Transverse colon (tissue), 4 donors: ENCODE results near the gene NLRC5. TPM values are rescaled to one million over a fixed set of nuclear protein-coding genes. Genes with fewer than 3 reads are reported as not detected.

Experiments used
- DNase-seq: peaks from one replicate; pipeline ENCODE4 v3.0.0-alpha.2; 2019
- H3K27ac ChIP-seq, 4 donors: fragments of 200-600 bp; sonication (generic); 2 replicates each; pipeline ENCODE4 v1.5.1; 2016 to 2018; ENCODE audit warnings: inconsistent platforms in 4 of 4
- H3K27me3 ChIP-seq: fragments of 200-600 bp; sonication (generic); 2 replicates; pipeline ENCODE4 v1.5.1; 2017; ENCODE audit warnings: inconsistent platforms
- H3K36me3 ChIP-seq, 4 donors: fragments of 200-600 bp; sonication (generic); 2 replicates each; pipeline ENCODE4 v1.5.1; 2017 to 2019; ENCODE audit warnings: inconsistent platforms in 4 of 4
- H3K4me1 ChIP-seq, 4 donors: fragments of 200-600 bp; sonication (generic); 2 replicates each; pipeline ENCODE4 v1.5.1; 2017 to 2020; ENCODE audit warnings: inconsistent platforms in 4 of 4
- H3K4me3 ChIP-seq, 4 donors: fragments of 200-600 bp; sonication (generic); 1 replicate in 1 of 4; 2 replicates in 3 of 4; pipeline versions ENCODE4 v1.5.1 to v1.6.1; 2017 to 2019; ENCODE audit warnings: inconsistent platforms in 4 of 4
- H3K9me3 ChIP-seq, 2 donors: fragments of 200-600 bp; sonication (generic); 2 replicates each; pipeline ENCODE4 v1.5.1; 2017 to 2019; ENCODE audit warnings: inconsistent platforms in 2 of 2
- EP300 ChIP-seq: sonication (generic); formaldehyde crosslinking; IDR thresholded peaks from one replicate; pipeline ENCODE4 v1.6.1; 2017; ENCODE audit warnings: antibody characterized with exemption, low read depth
- POLR2A ChIP-seq: fragments of 450-650 bp; IDR thresholded peaks from one replicate; pipeline ENCODE4 v1.6.1; 2016; ENCODE audit warnings: antibody characterized with exemption, mild to moderate bottlenecking, moderate library complexity
- POLR2AphosphoS5 ChIP-seq, 3 donors: sonication (generic); formaldehyde crosslinking; IDR thresholded peaks; one replicate each; pipeline ENCODE4 v1.6.1; 2016; ENCODE audit warnings: antibody characterized with exemption in 3 of 3
- WGBS, 2 donors: methylation state at CpG; one replicate each; pipeline ENCODE4 v1.1.5; 2018; ENCODE audit warnings: low coverage in 1 of 2; 5-methylcytosine and 5-hydroxymethylcytosine counted together
- in situ Hi-C, 4 donors: fragments of 200-750 bp; cut with MboI; loops; one replicate each; pipeline versions ENCODE4 v1.15.0 to v1.15.1; 2017; ENCODE audit warnings: low sequenced_read_pairs in 3 of 4, low pct_ligation_motif_present in 1 of 4, low pct_unique_long_range_greater_than_20kb in 1 of 4
- intact Hi-C: fragments of 100-400 bp; cut with DNase I; formaldehyde crosslinking; loops from one replicate; pipeline ENCODE4 v1.15.1; 2023; ENCODE audit warnings: low total_unique reads
- total RNA-seq, 4 donors: library from RNA; depleted of rRNA; stranded (reverse); fragments of >200 nt; gene quantifications; one replicate each; pipeline ENCODE4 v1.1.0, GENCODE V29; 2016
- TF ChIP-seq, protein P1 (sequence below), 5 experiments: fragments of 200-600 bp in 3 of 5; fragments of 450-650 bp in 2 of 5; sonication (generic) in 3 of 5; IDR thresholded peaks; 1 replicate in 2 of 5; 2 replicates in 3 of 5; pipeline ENCODE4 v1.5.1; 2016 to 2017; ENCODE audit warnings: antibody characterized with exemption in 5 of 5, inconsistent platforms in 3 of 5, mild to moderate bottlenecking in 2 of 5, moderate library complexity in 1 of 5

Gene NLRC5
- total RNA-seq, 4 donors from 2014 or later: 59.4 to 171 (median 73.6) TPM

DNA sequence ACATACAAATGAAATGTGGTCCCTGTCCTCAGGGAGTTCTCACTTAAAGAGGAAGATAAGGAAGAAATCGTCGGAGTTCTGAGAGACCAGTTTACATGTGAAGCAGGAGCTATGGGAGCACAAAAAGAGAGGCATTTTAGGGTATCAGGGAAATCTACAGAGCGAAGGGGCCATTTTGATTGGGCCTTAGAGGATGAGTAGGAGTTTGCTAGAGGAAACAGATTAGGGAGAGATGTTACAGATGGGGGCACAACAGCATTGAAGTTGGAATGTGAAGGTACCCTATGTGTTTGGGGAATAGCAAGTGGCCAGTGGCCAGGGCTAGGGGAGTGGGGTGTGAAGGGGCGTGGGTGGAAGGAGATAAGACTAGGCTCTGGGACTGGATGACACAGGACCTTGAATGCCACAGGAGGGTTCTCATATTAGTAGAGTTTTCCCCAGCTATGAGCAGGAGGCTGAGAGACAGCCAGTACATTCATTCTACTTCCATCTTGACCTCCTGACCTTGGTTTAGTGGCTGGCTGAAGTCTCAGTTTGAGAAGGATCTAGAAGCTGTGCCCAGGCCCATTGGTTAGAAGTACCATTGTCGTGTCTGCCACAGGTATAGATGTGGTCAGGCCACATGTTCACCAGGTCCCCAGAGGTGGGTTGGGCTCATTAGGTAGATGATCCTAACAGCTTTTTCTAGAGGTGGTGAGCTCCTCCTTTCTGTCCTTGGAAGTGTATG, 137.8 kb downstream of the NLRC5 start:
- no peaks in the 10 kb centered on the region for H3K27me3 ChIP-seq
- H3K36me3 ChIP-seq: no peaks in the 10 kb centered on the region
- intact Hi-C loops: no loop called here
- no peak for TF ChIP-seq POLR2A
- TF ChIP-seq, protein P1, sequence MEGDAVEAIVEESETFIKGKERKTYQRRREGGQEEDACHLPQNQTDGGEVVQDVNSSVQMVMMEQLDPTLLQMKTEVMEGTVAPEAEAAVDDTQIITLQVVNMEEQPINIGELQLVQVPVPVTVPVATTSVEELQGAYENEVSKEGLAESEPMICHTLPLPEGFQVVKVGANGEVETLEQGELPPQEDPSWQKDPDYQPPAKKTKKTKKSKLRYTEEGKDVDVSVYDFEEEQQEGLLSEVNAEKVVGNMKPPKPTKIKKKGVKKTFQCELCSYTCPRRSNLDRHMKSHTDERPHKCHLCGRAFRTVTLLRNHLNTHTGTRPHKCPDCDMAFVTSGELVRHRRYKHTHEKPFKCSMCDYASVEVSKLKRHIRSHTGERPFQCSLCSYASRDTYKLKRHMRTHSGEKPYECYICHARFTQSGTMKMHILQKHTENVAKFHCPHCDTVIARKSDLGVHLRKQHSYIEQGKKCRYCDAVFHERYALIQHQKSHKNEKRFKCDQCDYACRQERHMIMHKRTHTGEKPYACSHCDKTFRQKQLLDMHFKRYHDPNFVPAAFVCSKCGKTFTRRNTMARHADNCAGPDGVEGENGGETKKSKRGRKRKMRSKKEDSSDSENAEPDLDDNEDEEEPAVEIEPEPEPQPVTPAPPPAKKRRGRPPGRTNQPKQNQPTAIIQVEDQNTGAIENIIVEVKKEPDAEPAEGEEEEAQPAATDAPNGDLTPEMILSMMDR (IDR thresholded peaks at IDR 0.05): no peak
- TF ChIP-seq POLR2AphosphoS5 (IDR thresholded peaks at IDR 0.05): no peak
- no peak for TF ChIP-seq EP300
- WGBS, 2 donors: 83 to 100% methylated on average over 2 to 5 of the region's 5 CpGs
- no peaks in the 10 kb centered on the region for H3K9me3 ChIP-seq
- H3K4me1 ChIP-seq: peaks cover 8 to 20% (median 16%) of the 10 kb centered on the region in 4 donors
- in situ Hi-C loops: no loop called here
- no peak overlapping the region for H3K4me3 ChIP-seq
- H3K27ac ChIP-seq: no peak overlapping the region
- no peak for DNase-seq

DNA sequence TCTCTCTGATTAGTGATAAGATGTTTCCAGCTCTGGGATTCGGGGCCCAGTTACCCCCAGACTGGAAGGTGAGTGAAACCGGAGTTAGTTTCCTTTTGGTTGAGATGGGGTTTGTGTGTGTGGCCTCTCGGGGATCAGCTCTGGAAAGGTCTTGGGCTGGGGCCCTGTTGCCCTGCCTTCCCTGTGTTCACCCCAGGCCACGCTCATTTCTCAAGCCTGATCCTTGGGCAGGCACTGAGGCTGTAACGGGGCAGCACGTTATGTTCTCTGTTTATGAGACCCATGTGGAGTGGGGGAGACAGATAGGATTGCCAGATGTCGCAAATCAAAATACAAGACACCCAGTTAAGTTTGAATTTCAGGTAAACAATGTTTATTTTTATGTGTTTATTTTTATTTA, 138.5 kb downstream of the NLRC5 start:
- intact Hi-C loops: no loop called here
- TF ChIP-seq EP300 (no peak), POLR2AphosphoS5 (IDR thresholded peaks at IDR 0.05) (no peak), POLR2A (no peak)
- TF ChIP-seq, protein P1 (IDR thresholded peaks at IDR 0.05): no peak
- WGBS, 2 donors: 80 to 89% methylated on average over 2 to 7 of the region's 7 CpGs
- Histone ChIP-seq H3K36me3 (no peaks in the 10 kb centered on the region), H3K27ac (no peak overlapping the region), H3K4me3 (no peak overlapping the region), H3K9me3 (no peaks in the 10 kb centered on the region), H3K27me3 (no peaks in the 10 kb centered on the region), H3K4me1 (peaks cover 15 to 25% (median 20%) of the 10 kb centered on the region in 4 donors)
- no peak for DNase-seq
- in situ Hi-C loops: no loop called here

DNA sequence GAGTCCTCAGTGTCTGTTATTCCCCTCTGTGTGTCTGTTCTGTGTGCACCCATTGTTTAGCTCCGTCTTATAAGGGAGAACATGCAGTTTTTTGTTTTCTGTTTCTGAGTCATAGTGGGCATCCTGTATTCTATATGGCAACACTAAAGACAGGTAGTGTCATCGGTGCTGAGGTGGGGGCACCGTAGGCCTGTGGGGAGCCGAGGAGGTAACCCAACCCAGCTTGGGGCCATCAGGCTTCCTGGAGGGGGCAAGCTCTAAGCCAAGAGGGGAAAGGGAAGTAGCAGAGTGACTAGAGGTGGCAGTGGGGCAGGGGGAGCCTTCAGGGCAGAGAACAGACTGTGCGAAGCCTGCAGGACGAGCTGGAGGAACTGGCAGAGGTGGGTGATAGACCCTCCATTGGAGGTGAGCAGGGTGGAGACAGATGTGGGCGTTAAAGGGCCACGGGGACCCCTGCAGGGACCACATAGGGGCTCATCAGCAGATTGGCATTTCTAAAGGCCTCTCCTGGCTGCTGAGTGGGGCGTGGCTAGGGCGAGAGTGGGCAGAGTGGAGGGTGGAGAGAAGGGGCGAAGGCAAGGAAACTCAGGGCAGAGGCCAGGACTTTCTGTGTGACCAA, 139.5 kb downstream of the NLRC5 start:
- no peak for DNase-seq
- in situ Hi-C loops (no loop called here), intact Hi-C loops (no loop called here)
- Histone ChIP-seq H3K4me1 (peaks cover 17 to 35% (median 30%) of the 10 kb centered on the region in 4 donors), H3K36me3 (no peaks in the 10 kb centered on the region), H3K4me3 (no peak overlapping the region), H3K9me3 (no peaks in the 10 kb centered on the region), H3K27me3 (no peaks in the 10 kb centered on the region), H3K27ac (no peak overlapping the region)
- WGBS, 2 donors: 30 to 78% methylated on average over 2 to 11 of the region's 11 CpGs
- TF ChIP-seq, protein P1 (IDR thresholded peaks at IDR 0.05): no peak
- no peak for TF ChIP-seq POLR2A
- TF ChIP-seq EP300: no peak
- no peak for TF ChIP-seq POLR2AphosphoS5 (IDR thresholded peaks at IDR 0.05)

DNA sequence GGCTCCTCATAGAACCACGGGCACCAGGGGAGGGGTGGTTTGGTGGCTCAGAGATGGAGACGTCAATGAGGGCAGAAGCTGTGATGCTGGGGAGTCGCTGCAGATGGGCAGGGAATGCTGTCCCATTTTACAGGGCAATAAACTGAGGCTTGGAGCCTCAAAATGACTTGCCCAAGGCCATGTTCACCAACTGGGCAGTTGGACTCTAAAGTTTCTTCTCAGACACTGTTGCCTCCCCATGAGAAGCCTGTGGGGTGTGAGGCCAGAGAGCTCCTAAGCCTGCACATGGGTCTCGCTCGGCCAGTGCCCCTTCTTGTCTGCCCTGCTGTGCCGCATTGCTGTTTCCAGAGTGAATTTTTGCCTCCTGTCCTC, 141.6 kb downstream of the NLRC5 start:
- 99% methylated on average over 6 of the region's 6 CpGs; no CpG with 5 or more reads in 1 of the 2 donors for WGBS, 2 donors
- TF ChIP-seq, protein P1 (IDR thresholded peaks at IDR 0.05): no peak
- no peak for TF ChIP-seq EP300
- TF ChIP-seq POLR2AphosphoS5 (IDR thresholded peaks at IDR 0.05): no peak
- TF ChIP-seq POLR2A: no peak
- no peak overlapping the region for H3K4me3 ChIP-seq
- peaks cover 25 to 53% (median 46%) of the 10 kb centered on the region in 4 donors for H3K4me1 ChIP-seq
- in situ Hi-C loops (no loop called here), intact Hi-C loops (no loop called here)
- no peaks in the 10 kb centered on the region for H3K27me3 ChIP-seq
- no peaks in the 10 kb centered on the region for H3K9me3 ChIP-seq
- DNase-seq: no peak
- peak overlapping the region; percentile 85 to 87 (median 86) for H3K27ac ChIP-seq
- no peaks in the 10 kb centered on the region for H3K36me3 ChIP-seq
